ENCODE results near the gene CENPVL2. TPM values are rescaled to one million over a fixed set of nuclear protein-coding genes. Genes with fewer than 3 reads are reported as not detected.
A peak's percentile ranks its signal among the peaks of the same experiment; 100 is the strongest.
"Not testable (repeated sequence)": the region's sequence is repeated elsewhere in the genome, so short reads cannot be mapped to it uniquely, and the experiment has no call there.

CENPVL2 gene
- total RNA-seq = not detected in 2 replicates
- long read RNA-seq = 0 reads

GRCh38 chrX:51682720-51683062, at the start of gene CENPVL2:
Gene CENPVL2, minus strand, starts transcription at chrX:51682831. Its CDS starts 0 bp downstream, at chrX:51682831.
- not testable (repeated sequence) for H3K4me3 Mint-ChIP-seq (ENCODE audit: unreplicated experiment); DNase-seq (ENCODE audit: extremely low spot score, unreplicated experiment); H3K36me3 Mint-ChIP-seq (ENCODE audit: unreplicated experiment); H3K27ac Mint-ChIP-seq (ENCODE audit: unreplicated experiment); H3K9me3 Mint-ChIP-seq (ENCODE audit: unreplicated experiment); H3K27me3 Mint-ChIP-seq (ENCODE audit: unreplicated experiment); H3K4me1 Mint-ChIP-seq (ENCODE audit: unreplicated experiment)

GRCh38 chrX:51728202-51728601, 45.6 kb upstream of the CENPVL2 start:
- peaks cover 3% of the 10 kb centered on the region for H3K27me3 Mint-ChIP-seq (ENCODE audit: unreplicated experiment)
- H3K4me3 Mint-ChIP-seq (ENCODE audit: unreplicated experiment) = no peak overlapping the region
- no peak overlapping the region for H3K27ac Mint-ChIP-seq (ENCODE audit: unreplicated experiment)
- H3K36me3 Mint-ChIP-seq (ENCODE audit: unreplicated experiment) = no peaks in the 10 kb centered on the region
- peaks cover 5% of the 10 kb centered on the region for H3K9me3 Mint-ChIP-seq (ENCODE audit: unreplicated experiment)
- no peaks in the 10 kb centered on the region for H3K4me1 Mint-ChIP-seq (ENCODE audit: unreplicated experiment)
- TF ChIP-seq CTCF (IDR thresholded peaks at IDR 0.05) = no peak
- no peak for DNase-seq (ENCODE audit: extremely low spot score, unreplicated experiment)

GRCh38 chrX:51712943-51713647, 30.5 kb upstream of the CENPVL2 start:
- not testable (repeated sequence) for H3K9me3 Mint-ChIP-seq (ENCODE audit: unreplicated experiment); H3K4me1 Mint-ChIP-seq (ENCODE audit: unreplicated experiment); H3K4me3 Mint-ChIP-seq (ENCODE audit: unreplicated experiment); H3K36me3 Mint-ChIP-seq (ENCODE audit: unreplicated experiment); DNase-seq (ENCODE audit: extremely low spot score, unreplicated experiment); H3K27me3 Mint-ChIP-seq (ENCODE audit: unreplicated experiment); H3K27ac Mint-ChIP-seq (ENCODE audit: unreplicated experiment)

GRCh38 chrX:51710277-51711164, 27.9 kb upstream of the CENPVL2 start, which contains the start of gene CENPVL1:
Gene CENPVL1, plus strand, starts transcription at chrX:51710512. Its CDS starts 0 bp downstream, at chrX:51710512.
- H3K4me3 Mint-ChIP-seq (ENCODE audit: unreplicated experiment); H3K4me1 Mint-ChIP-seq (ENCODE audit: unreplicated experiment); DNase-seq (ENCODE audit: extremely low spot score, unreplicated experiment); H3K27ac Mint-ChIP-seq (ENCODE audit: unreplicated experiment); H3K36me3 Mint-ChIP-seq (ENCODE audit: unreplicated experiment); H3K27me3 Mint-ChIP-seq (ENCODE audit: unreplicated experiment); H3K9me3 Mint-ChIP-seq (ENCODE audit: unreplicated experiment): not testable (repeated sequence)

- peak; percentile 51 for DNase-seq (ENCODE audit: extremely low spot score, unreplicated experiment)
- no peak for TF ChIP-seq CTCF (IDR thresholded peaks at IDR 0.05)
- Mint-ChIP-seq H3K27me3 (ENCODE audit: unreplicated experiment) (no peaks in the 10 kb centered on the region), H3K9me3 (ENCODE audit: unreplicated experiment) (peaks cover 13% of the 10 kb centered on the region), H3K36me3 (ENCODE audit: unreplicated experiment) (no peaks in the 10 kb centered on the region), H3K27ac (ENCODE audit: unreplicated experiment) (no peak overlapping the region), H3K4me1 (ENCODE audit: unreplicated experiment) (no peaks in the 10 kb centered on the region), H3K4me3 (ENCODE audit: unreplicated experiment) (no peak overlapping the region)
These were observed 14.8 kb upstream of the CENPVL2 start for GRCh38 chrX:51697397-51697796.

- peaks cover 13% of the 10 kb centered on the region for H3K9me3 Mint-ChIP-seq (ENCODE audit: unreplicated experiment)
- no peak for TF ChIP-seq CTCF (IDR thresholded peaks at IDR 0.05)
- H3K27ac Mint-ChIP-seq (ENCODE audit: unreplicated experiment) = no peak overlapping the region
- H3K36me3 Mint-ChIP-seq (ENCODE audit: unreplicated experiment) = no peaks in the 10 kb centered on the region
- peak; percentile 27 for DNase-seq (ENCODE audit: extremely low spot score, unreplicated experiment)
- H3K4me3 Mint-ChIP-seq (ENCODE audit: unreplicated experiment) = no peak overlapping the region
- H3K27me3 Mint-ChIP-seq (ENCODE audit: unreplicated experiment) = no peaks in the 10 kb centered on the region
- no peaks in the 10 kb centered on the region for H3K4me1 Mint-ChIP-seq (ENCODE audit: unreplicated experiment)
These were observed 11.6 kb upstream of the CENPVL2 start for GRCh38 chrX:51694254-51694653.

GRCh38 chrX:51681808-51682719, 567 bp downstream of the CENPVL2 start:
- H3K9me3 Mint-ChIP-seq (ENCODE audit: unreplicated experiment); H3K36me3 Mint-ChIP-seq (ENCODE audit: unreplicated experiment); H3K4me1 Mint-ChIP-seq (ENCODE audit: unreplicated experiment); H3K27ac Mint-ChIP-seq (ENCODE audit: unreplicated experiment); H3K4me3 Mint-ChIP-seq (ENCODE audit: unreplicated experiment); H3K27me3 Mint-ChIP-seq (ENCODE audit: unreplicated experiment); DNase-seq (ENCODE audit: extremely low spot score, unreplicated experiment): not testable (repeated sequence)

- not testable (repeated sequence) for DNase-seq (ENCODE audit: extremely low spot score, unreplicated experiment); H3K27ac Mint-ChIP-seq (ENCODE audit: unreplicated experiment); H3K4me3 Mint-ChIP-seq (ENCODE audit: unreplicated experiment); H3K9me3 Mint-ChIP-seq (ENCODE audit: unreplicated experiment); H3K27me3 Mint-ChIP-seq (ENCODE audit: unreplicated experiment); H3K4me1 Mint-ChIP-seq (ENCODE audit: unreplicated experiment); H3K36me3 Mint-ChIP-seq (ENCODE audit: unreplicated experiment)
These were observed 2.8 kb downstream of the CENPVL2 start for GRCh38 chrX:51679689-51680433.
